GM21723 (cell line): ENCODE measurements around the gene TRIM14.
A peak's percentile ranks its signal among the peaks of the same experiment; 100 is the strongest.
"Not testable (repeated sequence)": the region's sequence is repeated elsewhere in the genome, so short reads cannot be mapped to it uniquely, and the experiment has no call there.

ENCODE experiments used
- ATAC-seq: cut with Tn5 transposase; IDR thresholded peaks from one replicate; pipeline ENCODE4 v1.9.1; 2021; ENCODE audit warnings: mild to moderate bottlenecking, moderate library complexity; ENCODE audit not compliant: unreplicated experiment

TRIM14 gene

DNA sequence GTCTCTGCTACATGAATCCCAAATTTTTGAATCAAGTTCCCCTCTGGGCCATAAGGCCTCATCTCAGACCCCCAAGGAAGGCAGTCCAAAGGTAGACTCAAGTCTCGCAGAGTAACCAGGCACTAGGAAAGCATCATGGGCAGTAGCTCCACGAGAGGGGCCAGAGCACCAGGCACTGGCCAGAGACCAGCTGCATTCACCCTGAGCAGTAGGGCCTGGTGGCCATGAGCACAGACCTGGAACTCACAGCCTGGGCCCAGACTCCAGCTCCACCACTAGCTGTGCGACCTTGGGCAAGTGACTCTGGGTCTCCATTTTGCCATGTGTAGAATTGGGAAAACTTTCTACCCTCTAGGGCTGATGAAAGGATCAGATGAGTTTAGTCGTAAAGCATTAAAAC lies 34.0 kb downstream of the TRIM14 start:
- no peak for ATAC-seq

DNA sequence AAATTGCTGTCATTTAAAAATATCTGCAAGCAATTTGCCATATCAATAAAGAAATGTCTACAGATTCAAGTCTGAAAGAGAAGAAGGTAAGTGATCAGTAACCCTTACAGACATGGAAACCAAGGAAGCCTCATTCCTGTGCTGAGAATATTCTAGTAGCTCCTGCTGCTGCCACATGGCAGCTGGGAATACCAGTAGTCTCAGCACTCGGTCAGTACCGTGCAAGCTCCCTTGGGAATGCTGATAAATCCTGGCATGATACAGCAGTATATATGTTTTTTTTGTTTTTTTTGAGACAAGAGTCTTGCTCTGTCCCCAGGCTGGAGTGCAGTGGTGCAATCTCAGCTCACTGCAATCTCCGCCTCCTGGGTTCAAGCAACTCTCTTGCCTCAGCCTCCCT lies 34.6 kb downstream of the TRIM14 start:
- no peak for ATAC-seq

GRCh38 chr9:98083566-98084183 lies 35.3 kb downstream of the TRIM14 start:
- ATAC-seq, result no peak

DNA sequence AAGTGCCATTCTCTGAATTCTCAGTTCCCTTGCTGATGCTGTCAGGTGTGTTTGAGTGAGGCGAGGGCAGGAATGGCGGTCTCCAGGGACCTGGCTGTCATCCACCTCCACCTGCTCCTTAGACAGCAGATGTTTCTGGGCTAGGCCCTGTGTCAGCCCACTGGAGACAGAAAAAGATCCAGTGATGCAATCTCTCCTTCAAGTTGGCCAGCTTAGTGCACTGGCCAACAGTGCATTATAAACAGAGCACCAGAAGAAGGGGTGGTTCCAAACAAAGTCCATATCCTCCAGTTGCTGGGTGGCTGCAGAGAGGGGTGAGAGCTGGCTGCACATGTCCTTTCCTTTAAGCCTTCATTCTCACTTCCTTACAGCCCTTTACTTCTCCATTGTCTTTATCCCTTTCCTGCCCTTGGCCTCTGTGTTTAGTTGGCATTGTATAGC lies 35.9 kb downstream of the TRIM14 start:
- no peak for ATAC-seq

GRCh38 chr9:98081477-98082219 lies 37.4 kb downstream of the TRIM14 start:
- ATAC-seq, result no peak

DNA sequence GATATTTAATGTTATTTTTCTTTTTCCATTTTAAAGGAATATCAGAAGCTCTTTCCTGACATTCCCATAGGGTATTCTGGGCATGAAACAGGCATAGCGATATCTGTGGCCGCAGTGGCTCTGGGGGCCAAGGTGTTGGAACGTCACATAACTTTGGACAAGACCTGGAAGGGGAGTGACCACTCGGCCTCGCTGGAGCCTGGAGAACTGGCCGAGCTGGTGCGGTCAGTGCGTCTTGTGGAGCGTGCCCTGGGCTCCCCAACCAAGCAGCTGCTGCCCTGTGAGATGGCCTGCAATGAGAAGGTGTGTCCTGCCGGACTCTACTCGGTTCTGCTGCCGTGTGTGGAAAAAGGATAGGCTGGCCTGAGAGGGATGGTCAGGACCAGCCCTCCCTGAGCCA lies 38.2 kb downstream of the TRIM14 start:
- ATAC-seq, result no peak

DNA sequence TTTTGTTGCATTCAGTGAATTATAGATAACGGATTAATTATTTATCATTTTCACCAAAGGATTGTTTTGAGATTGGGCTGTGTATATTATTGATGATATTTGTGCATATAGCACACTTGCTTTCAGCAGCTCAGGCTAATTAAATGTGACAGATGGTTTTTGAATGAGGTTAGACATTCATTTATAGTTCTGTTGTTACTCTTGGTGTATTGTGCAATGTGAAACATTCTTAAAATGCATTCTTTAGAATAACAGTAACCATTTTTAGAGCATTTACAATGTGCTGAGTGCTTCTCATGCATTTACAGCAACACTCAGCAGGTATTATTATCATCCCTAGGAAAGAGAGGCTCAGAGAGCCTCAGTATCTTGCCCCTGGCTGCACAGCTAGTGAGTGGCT lies 38.7 kb downstream of the TRIM14 start:
- no peak for ATAC-seq

GRCh38 chr9:98078895-98079294 lies 40.1 kb downstream of the TRIM14 start:
- no peak for ATAC-seq

DNA sequence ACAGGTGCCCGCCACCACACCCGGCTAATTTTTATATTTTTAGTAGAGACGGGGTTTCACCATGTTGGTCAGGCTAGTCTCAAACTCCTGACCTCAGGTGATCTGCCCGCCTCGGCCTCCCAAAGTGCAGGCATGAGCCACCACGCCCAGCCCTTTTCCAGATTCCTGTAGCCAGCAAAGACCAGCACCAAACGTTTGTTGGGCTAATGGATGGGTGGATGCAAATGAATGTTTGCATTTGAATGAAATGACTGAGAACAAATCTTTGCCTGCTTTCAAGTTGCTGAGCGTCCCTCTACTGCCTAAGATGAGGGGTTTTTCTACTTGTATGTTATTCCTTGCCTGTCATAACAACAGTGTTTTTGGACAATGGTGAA lies 42.5 kb downstream of the TRIM14 start:
- not testable (repeated sequence) for ATAC-seq

- no peak for ATAC-seq
These were observed 43.7 kb downstream of the TRIM14 start for GRCh38 chr9:98075332-98075805.

- ATAC-seq, result peak; percentile 56
These were observed 44.7 kb downstream of the TRIM14 start for GRCh38 chr9:98074115-98074990.

DNA sequence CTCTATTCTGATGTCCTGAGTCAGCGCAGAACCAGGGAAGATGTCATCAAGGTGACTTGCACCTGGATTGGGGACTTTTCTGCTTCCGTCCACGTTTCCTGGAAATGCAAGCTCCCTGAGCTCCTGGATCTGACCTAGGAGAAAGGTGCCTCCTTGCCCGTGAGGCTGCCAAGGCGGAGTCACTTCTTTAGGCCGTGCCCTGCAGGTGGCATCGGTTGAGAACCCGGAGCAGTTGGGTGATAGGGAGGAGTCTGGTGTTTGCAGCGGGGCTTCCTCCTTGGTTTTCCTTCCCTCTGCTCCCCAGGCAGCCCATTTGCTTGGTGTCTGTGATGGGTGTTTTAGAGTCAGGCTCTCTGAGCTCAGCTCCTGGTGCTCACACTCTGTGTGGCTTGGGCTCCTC lies 47.3 kb downstream of the TRIM14 start:
- ATAC-seq, result no peak

- ATAC-seq, result no peak
These were observed 48.3 kb downstream of the TRIM14 start for GRCh38 chr9:98070704-98071103.

GRCh38 chr9:98069551-98069950 lies 49.5 kb downstream of the TRIM14 start:
- no peak for ATAC-seq

DNA sequence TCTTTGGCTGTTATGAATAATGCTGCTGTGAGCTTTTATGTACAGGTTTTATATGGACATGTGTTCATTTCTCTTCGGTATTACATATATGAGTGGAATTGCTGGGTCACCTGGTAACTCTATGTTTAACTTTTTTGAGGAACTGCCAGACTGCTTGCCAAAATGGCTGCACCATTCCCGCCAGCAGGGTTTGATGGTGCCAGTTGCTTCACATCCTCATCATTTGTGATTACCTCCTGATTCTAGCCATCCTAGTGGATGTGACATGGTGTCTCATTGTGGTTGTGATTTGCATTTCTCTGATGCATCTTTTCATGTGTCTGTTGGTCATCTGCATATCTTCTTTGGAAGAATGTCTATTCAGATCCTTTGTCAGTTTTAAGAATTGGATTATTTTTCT lies 51.8 kb downstream of the TRIM14 start:
- ATAC-seq, result no peak

DNA sequence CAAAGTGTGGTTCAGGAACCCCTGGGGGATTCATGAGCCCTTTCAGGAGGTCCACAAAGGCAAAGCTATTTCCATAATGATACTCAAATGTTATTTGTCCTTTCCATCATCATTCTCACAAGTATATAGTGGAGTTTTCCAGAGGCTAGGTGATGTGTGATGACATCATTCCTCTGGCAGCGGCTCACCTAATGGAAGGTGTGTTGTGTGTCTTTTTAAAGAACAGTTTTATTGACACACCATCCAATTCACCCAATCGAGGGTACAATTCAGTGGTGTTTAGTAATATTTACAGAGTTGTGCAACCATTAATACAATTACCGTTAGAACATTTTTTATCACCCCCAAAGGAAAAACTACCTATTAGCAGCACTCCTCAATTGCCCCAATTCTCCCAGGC lies 52.8 kb downstream of the TRIM14 start:
- no peak for ATAC-seq

GRCh38 chr9:98064623-98065392 lies 54.2 kb downstream of the TRIM14 start:
- ATAC-seq, result no peak

GRCh38 chr9:98062161-98062560 lies 56.9 kb downstream of the TRIM14 start:
- ATAC-seq, result no peak

- peak; percentile 1 for ATAC-seq
These were observed 61.8 kb downstream of the TRIM14 start for GRCh38 chr9:98057138-98057799.
